NCI-H524 (cell line): ENCODE data around the gene LONP2.
"Not testable (repeated sequence)": the region's sequence is repeated elsewhere in the genome, so short reads cannot be mapped to it uniquely, and the experiment has no call there.

Source experiments
- DNase-seq, 2 experiments: peaks; one replicate each; lab custom pipeline; 2025; lab: John Stamatoyannopoulos, UW

Gene LONP2

GRCh38 chr16:48236286-48236685 is 7.8 kb upstream of the LONP2 start:
- no peak for DNase-seq

DNA sequence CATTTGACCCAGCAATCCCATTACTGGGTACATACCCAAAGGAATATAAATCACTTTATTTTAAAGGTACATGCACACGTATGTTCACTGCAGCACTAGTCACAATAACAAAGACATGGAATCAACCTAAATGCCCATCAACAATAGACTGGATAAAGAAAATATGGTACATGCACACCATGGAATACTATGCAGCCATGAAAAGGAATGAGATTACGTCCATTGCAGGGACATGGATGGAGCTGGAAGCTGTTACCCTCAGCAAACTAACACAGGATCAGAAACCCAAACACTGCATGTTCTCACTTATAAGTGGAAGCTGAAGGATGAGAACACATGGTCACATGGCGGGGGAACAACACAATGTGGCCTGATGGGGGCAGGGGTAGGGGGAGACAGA is 4.0 kb upstream of the LONP2 start:
- DNase-seq, result not testable (repeated sequence)

- no peak for DNase-seq
These were observed 729 bp downstream of the LONP2 start for GRCh38 chr16:48244863-48245195.

- no peak for DNase-seq
These were observed 2.0 kb downstream of the LONP2 start for GRCh38 chr16:48246066-48246465.

DNA sequence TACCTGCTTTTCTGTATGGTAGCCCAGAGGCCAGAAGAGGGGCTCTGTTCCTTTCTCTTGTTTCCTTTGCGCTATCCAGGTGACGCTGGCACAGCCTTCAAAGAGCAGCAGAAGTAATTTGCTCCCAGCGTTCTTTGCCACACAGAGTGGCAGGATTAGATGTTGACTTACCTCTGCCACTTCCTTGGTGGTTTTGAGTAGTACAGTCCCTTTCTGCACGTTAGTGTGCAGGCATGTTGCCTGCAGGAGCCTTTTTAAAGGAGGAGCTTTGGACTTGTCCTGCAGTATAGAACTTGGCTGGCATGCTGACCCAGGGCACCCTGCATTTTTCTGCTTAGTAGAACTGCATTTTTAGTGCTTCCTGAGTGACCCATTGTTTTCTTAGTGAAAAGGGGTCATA is 3.2 kb downstream of the LONP2 start, which contains the start of gene ABCC11:
Gene ABCC11, minus strand, starts transcription at position 229 of the 400 bp plus-strand sequence. CDS start 15,618 bp downstream, outside the sequence.
- no peak for DNase-seq

DNA sequence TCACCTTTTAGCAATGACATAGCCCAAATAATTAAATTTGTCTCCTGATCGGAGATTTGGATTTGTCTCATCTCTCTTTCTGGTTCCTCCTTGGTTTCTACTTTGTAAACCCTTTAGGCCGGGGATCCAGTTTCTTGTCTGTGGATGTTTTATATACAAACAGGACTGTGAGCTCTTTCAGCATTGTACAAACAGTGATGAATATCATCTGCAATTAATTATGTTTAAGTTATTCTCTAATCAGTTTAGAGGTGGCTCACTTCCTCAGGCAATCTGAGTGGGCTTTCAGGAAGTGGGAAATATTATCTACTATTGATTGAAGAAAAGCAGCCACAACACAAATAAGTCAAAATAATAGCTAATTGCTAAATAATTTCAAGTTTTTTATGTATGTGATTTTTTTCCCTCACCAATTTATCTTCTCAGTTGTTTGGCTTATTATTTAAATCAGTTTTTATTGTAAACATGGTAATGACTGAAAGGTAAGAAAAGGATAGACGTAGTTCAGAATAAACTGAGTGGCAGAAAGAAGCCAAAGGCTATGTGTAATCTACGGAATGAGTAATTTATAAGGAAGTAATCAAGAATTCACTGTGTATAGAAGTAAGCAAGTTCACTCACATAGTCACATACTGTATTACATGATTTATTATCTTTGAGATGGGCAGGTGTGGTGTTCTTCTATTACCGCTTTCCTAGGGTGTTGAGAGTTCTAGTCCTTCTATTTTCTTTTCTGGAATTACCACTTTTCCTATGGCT is 6.6 kb downstream of the LONP2 start:
- no peak for DNase-seq

- DNase-seq, result no peak
These were observed 7.9 kb downstream of the LONP2 start for GRCh38 chr16:48252013-48252412.

DNA sequence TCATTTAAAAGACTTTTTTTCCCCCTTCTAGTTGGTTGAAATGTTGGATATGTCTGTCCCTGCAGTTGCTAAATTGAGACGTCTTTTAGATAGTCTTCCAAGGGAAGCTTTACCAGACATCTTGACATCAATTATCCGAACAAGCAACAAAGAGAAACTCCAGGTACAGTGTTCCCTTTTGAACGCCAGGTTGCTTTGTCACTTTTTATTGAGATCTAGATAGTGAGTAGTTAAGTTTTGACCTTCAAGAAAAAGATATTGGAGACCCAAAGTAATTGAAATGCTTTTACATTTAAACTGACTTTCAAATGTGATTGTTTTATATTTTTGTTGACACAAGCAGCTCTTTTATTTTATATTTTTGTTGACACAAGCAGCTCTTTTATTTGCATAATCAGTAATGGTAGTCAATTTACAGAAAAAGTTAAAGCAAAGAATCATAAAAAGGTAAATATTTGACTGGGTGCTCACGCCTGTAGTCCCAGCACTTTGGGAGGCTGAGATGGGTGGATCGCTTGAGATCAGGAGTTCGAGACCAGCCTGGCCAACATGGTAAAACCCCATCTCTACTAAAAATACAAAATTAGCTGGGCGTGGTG is 12.6 kb downstream of the LONP2 start:
- DNase-seq, result no peak

DNA sequence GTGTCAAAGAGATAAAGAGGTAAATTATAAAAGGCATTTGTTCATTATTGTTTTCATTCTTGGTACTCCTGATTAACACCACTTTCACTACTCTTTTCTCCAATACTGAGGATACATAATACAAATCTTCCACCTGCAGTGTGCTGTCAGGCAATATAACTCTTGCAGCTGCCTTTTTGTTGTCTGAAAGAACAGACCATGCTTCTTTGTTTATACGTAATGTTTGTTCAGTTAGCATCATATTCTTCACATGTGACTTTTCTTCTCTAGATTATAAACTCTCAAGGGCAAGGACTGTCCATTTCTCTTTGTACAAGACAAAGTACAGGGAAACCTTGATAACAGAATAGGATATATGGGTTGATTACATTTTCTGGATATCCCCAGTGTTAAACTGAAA is 17.5 kb downstream of the LONP2 start:
- DNase-seq, result no peak

DNA sequence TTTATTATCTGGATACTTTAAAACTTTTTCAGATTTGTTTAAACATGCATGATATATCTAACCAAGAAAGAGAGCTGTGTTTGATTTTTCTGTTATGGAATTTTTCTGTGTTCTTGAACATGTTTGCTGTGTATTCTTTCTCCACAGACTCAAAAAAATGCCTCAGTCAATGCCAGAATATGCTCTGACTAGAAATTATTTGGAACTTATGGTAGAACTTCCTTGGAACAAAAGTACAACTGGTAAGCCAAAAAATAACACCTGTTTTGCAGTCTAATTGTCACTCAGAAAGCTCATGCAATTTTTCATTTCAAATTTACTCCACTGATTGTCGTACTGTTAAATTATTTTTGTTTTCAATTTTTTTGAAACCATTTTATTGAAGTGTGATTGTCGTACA is 18.5 kb downstream of the LONP2 start:
- DNase-seq, result no peak

DNA sequence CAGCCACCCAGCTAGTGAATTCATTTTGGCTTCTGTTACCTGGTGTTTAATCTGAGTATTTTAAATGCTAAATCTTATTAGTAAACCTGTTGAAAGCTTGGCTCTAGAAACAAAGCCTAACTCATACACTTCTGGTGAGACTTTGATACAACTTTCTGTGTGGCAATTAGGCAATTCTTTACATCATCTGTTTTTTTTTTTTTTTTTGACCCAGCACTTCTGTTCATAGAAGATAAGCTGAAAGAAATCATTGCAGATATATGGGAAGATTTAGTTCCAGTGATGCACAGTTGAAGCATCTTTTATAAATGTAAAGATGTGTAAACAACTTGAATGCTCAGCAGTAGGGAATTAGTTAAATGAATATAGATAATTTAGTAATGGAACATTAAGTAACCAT is 24.9 kb downstream of the LONP2 start:
- DNase-seq, result no peak

GRCh38 chr16:48271728-48272127 is 27.6 kb downstream of the LONP2 start:
- no peak for DNase-seq

DNA sequence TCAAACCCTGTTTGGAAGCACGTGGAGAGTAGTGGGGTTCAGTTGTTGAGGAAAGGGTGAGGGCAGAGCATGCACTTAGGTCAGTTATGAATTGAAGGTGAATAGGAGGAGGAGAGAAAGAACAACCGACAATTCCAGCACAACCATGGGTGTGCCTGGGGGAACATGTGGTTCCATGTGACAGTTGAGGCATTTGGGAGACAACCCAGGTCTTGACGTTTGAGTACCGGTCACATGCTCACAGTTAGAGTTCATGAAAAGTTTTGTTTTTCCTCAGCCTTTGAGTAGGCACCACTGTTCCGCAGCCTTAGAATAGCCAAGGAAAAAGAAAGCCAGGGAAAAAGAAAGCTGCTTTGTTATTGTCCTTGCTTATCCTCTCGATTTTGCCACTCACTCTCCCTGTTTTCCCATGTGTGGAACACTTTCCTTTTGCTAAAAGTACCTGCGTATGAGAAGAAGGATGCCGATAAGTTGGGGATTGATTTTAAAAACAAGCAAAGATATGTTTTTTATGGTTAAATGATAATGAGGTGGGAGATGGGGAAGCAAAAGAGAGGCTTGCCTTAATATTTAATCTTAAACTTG is 28.8 kb downstream of the LONP2 start:
- no peak for DNase-seq

- no peak for DNase-seq
These were observed 30.4 kb downstream of the LONP2 start for GRCh38 chr16:48274476-48274875.

- no peak for DNase-seq
These were observed 32.0 kb downstream of the LONP2 start for GRCh38 chr16:48276102-48276501.

GRCh38 chr16:48277158-48277557 is 33.1 kb downstream of the LONP2 start:
- no peak for DNase-seq

DNA sequence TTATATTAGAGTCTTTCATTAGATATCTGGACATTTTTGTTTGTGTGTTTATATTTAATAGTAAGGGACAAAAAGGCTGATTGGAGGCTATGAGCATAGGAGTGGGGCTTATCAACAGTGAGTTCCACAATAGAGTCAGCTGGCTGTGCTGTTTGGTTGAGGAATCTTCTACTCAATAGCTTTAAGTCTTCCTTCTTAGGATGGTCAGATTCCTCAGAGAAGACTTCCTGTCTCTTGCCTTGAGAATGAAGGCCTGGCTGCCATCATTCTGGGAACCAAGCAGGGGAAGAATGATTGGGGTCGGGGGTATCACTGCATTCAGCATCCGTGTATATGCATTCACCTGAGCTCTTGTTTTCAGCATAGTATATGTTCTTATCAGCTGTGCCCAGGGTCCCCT is 35.1 kb downstream of the LONP2 start:
- no peak for DNase-seq

GRCh38 chr16:48280546-48280945 is 36.4 kb downstream of the LONP2 start:
- no peak for DNase-seq

DNA sequence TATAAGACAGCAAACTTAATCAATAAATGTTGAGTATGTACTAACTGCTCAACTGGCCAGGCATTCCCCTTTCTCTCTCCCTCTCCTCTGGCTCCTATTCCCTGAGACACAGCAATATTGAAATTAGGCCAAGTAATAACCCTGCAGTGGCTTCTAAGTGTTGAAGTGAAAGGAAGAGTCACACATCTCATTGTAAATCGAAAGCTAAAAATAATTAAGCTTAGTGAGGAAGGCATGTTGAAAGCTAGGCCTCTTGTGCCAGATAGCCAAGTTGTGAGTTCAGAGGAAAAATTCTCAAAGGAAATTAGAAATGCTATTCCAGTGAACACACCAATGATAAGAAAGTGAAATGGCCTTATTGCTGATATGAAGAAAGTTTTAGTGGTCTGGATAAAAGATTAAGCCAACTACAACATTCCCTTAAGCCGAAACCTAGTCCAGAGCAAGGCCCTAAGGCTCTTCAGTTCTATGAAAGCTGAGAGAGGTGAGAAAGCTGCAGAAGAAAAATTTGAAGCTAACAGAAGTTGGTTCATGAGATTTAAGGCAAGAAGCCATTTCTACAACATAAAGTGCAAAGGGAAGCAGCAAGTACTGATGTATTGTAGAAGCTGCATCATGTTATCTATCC is 38.6 kb downstream of the LONP2 start:
- DNase-seq, result no peak

- DNase-seq, result no peak
These were observed 40.8 kb downstream of the LONP2 start for GRCh38 chr16:48284772-48285409.

DNA sequence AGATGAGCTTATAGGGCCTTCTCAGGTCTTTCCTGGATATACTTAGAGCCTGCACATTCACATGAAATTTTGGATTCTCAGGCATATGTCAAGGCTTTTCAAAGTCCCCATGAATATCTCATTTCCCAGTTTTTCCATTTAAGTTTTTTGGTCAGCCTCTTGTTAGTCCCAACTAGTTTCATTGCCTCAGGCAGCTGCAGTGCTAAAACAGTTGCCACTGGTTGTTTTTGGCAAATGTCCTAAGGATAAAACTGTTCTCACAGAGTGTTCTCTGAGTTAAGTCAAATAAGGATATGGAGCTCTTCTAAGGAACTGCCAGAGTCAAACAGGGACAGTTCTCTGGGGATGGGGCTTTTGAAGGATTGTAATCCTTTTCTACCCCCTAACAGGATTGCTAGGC is 43.1 kb downstream of the LONP2 start:
- DNase-seq, result no peak

DNA sequence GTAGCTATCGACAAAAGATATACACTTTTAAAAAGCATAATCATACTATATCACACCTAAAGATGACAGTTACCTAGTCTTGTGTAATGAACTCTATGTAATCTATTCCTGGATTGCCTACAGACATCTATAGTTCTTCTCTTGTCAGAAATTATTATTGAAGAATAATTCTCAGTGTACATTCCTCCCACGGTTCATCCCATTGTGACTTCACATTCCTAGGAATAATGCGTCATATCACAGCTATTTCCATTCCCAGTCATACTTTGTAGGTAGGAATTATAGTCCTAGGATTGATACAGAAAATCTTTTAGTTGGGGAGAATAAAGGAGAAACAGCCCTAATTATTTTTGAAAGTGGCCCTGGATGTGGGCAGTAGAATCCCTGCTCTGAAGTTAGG is 47.2 kb downstream of the LONP2 start:
- no peak for DNase-seq

DNA sequence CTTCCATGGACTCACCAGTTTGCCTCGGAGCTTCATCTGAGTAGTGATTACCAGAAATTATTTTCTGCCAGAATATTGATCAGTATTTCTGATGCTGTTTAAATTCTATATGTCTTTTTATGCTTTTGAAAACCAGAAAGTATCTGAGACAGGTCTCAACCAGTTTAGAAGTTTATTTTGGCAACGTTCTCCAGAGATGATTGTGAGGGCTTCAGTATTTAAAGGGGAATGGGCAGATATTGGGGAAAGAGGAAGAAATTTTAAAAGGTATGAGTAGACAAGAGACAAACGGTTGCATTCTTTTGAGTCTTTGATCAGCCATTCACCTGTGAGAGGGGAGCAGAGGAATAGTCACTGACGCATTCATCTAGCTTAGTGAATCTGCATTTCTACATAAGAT is 47.7 kb downstream of the LONP2 start:
- DNase-seq, result no peak
